Measurements from ENCODE around the gene FH. TPM values are rescaled to one million over a fixed set of nuclear protein-coding genes. Genes with fewer than 3 reads are reported as not detected.

FH gene
- polyA plus RNA-seq, 1 donor (not counting 4 experiments of a cell fraction or from before 2014, with no cell fraction given): 101 TPM

- FAIRE-seq: no peak
- dilution Hi-C loops (cut with MboI; ENCODE audit: extremely low pct_ligation_motif_present, low sequenced_read_pairs): no loop called here
Observed at GRCh38 chr1:241459186-241459802, 60.3 kb downstream of the FH start.

DNA sequence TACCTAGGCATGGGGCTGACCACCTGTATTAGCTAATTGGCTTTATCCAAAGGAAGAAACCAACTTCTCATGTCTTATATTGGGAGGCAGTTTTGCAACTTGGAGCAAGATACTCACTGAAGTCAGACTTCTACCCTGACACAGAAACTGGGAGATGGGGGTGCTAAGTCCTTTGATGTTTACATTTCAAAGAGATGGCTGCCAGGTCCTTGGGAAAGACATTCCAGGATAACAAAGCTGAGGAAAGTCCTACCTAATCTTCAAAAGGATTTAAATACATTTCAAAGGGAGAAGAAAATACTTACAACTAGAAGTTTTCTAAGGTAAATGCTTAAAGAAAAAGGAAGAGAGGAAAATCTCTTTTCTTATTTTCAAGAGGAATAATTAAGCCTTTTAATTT is 62.1 kb downstream of the FH start:
- H3K79me2 ChIP-seq (ENCODE audit: control insufficient read depth, insufficient read depth, low read length): no peaks in the 10 kb centered on the region
- H3K27me3 ChIP-seq (ENCODE audit: control insufficient read depth, extremely low read depth, insufficient read depth, low read length): no peaks in the 10 kb centered on the region
- FAIRE-seq: no peak
- dilution Hi-C loops (cut with MboI; ENCODE audit: extremely low pct_ligation_motif_present, low sequenced_read_pairs): no loop called here
- H3K9ac ChIP-seq (ENCODE audit: control insufficient read depth, extremely low read depth, insufficient read depth, low read length): no peak overlapping the region
- no peak overlapping the region for H3K4me2 ChIP-seq (ENCODE audit: control insufficient read depth, extremely low read depth, insufficient read depth, low read depth, low read length)
- H3K36me3 ChIP-seq (ENCODE audit: control insufficient read depth in 2 of 2, extremely low read depth in 1 of 2, insufficient read depth in 2 of 2, low read length in 2 of 2): no peaks in the 10 kb centered on the region
- H3K4me1 ChIP-seq (ENCODE audit: control insufficient read depth, extremely low read depth, insufficient read depth, low read length): no peaks in the 10 kb centered on the region
- DNase-seq (ENCODE audit: low read depth, low spot score): no peak
- H2AFZ ChIP-seq (ENCODE audit: control insufficient read depth, low read length): no peak overlapping the region
- no peak overlapping the region for H3K27ac ChIP-seq (ENCODE audit: control insufficient read depth, insufficient read depth, low read length)
- no peaks in the 10 kb centered on the region for H4K20me1 ChIP-seq (ENCODE audit: control insufficient read depth, extremely low read depth, insufficient read depth, low read length)
- no peaks in the 10 kb centered on the region for H3K9me1 ChIP-seq (ENCODE audit: control insufficient read depth, extremely low read depth, insufficient read depth, low read length)
- TF ChIP-seq EZH2 (IDR thresholded peaks at IDR 0.05; ENCODE audit: low read length): no peak
- TF ChIP-seq, protein P1, sequence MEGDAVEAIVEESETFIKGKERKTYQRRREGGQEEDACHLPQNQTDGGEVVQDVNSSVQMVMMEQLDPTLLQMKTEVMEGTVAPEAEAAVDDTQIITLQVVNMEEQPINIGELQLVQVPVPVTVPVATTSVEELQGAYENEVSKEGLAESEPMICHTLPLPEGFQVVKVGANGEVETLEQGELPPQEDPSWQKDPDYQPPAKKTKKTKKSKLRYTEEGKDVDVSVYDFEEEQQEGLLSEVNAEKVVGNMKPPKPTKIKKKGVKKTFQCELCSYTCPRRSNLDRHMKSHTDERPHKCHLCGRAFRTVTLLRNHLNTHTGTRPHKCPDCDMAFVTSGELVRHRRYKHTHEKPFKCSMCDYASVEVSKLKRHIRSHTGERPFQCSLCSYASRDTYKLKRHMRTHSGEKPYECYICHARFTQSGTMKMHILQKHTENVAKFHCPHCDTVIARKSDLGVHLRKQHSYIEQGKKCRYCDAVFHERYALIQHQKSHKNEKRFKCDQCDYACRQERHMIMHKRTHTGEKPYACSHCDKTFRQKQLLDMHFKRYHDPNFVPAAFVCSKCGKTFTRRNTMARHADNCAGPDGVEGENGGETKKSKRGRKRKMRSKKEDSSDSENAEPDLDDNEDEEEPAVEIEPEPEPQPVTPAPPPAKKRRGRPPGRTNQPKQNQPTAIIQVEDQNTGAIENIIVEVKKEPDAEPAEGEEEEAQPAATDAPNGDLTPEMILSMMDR (optimal IDR thresholded peaks at IDR 0.05 in 1 of 3, IDR thresholded peaks at IDR 0.05 in 1 of 3, conservative IDR thresholded peaks at IDR 0.05 in 1 of 3; ENCODE audit: extremely low read depth in 1 of 3, insufficient read depth in 2 of 3, low read length in 3 of 3): no peak
- no peak overlapping the region for H3K4me3 ChIP-seq (ENCODE audit: control insufficient read depth in 2 of 3, extremely low read depth in 1 of 3, insufficient read depth in 2 of 3, low read depth in 1 of 3, low read length in 3 of 3)
- H3K9me3 ChIP-seq (ENCODE audit: control insufficient read depth, low read depth, low read length): no peaks in the 10 kb centered on the region

More at GRCh38 chr1:241459186-241459802, 60.3 kb downstream of the FH start:
- Histone ChIP-seq H3K4me2 (ENCODE audit: control insufficient read depth, extremely low read depth, insufficient read depth, low read depth, low read length) (no peak overlapping the region), H3K9ac (ENCODE audit: control insufficient read depth, extremely low read depth, insufficient read depth, low read length) (no peak overlapping the region), H3K9me3 (ENCODE audit: control insufficient read depth, low read depth, low read length) (no peaks in the 10 kb centered on the region), H3K27me3 (ENCODE audit: control insufficient read depth, extremely low read depth, insufficient read depth, low read length) (no peaks in the 10 kb centered on the region), H3K4me3 (ENCODE audit: control insufficient read depth in 2 of 3, extremely low read depth in 1 of 3, insufficient read depth in 2 of 3, low read depth in 1 of 3, low read length in 3 of 3) (no peak overlapping the region), H2AFZ (ENCODE audit: control insufficient read depth, low read length) (no peak overlapping the region), H3K79me2 (ENCODE audit: control insufficient read depth, insufficient read depth, low read length) (no peaks in the 10 kb centered on the region), H3K27ac (ENCODE audit: control insufficient read depth, insufficient read depth, low read length) (no peak overlapping the region), H3K36me3 (ENCODE audit: control insufficient read depth in 2 of 2, extremely low read depth in 1 of 2, insufficient read depth in 2 of 2, low read length in 2 of 2) (no peaks in the 10 kb centered on the region), H3K4me1 (ENCODE audit: control insufficient read depth, extremely low read depth, insufficient read depth, low read length) (no peaks in the 10 kb centered on the region), H3K9me1 (ENCODE audit: control insufficient read depth, extremely low read depth, insufficient read depth, low read length) (no peaks in the 10 kb centered on the region), H4K20me1 (ENCODE audit: control insufficient read depth, extremely low read depth, insufficient read depth, low read length) (no peaks in the 10 kb centered on the region)
- TF ChIP-seq, protein P1 (optimal IDR thresholded peaks at IDR 0.05 in 1 of 3, IDR thresholded peaks at IDR 0.05 in 1 of 3, conservative IDR thresholded peaks at IDR 0.05 in 1 of 3; ENCODE audit: extremely low read depth in 1 of 3, insufficient read depth in 2 of 3, low read length in 3 of 3): no peak
- no peak for TF ChIP-seq EZH2 (IDR thresholded peaks at IDR 0.05; ENCODE audit: low read length)
- DNase-seq (ENCODE audit: low read depth, low spot score): no peak

Measured in keratinocyte (primary cell).